Keratinocyte (primary cell): Measurements from ENCODE around the gene DGKD.

ENCODE experiments used
- EZH2 ChIP-seq: IDR thresholded peaks from one replicate; pipeline ENCODE4 v1.6.1; 2012; ENCODE audit warnings: inconsistent platforms, mild to moderate bottlenecking, low read length, moderate library complexity
- TF ChIP-seq, protein P1 (sequence below), 3 experiments: IDR thresholded peaks in 1 of 3; conservative IDR thresholded peaks in 1 of 3; optimal IDR thresholded peaks in 1 of 3; 2 replicates in 2 of 3; 3 replicates in 1 of 3; pipeline versions ENCODE3 to v1.5.1; 2011; ENCODE audit warnings: low read length in 3 of 3, mild to moderate bottlenecking in 3 of 3, moderate library complexity in 2 of 3, control low read depth in 1 of 3, inconsistent platforms in 1 of 3; ENCODE audit not compliant: insufficient read depth in 2 of 3; ENCODE audit errors: extremely low read depth in 1 of 3

- TF ChIP-seq, protein P1, sequence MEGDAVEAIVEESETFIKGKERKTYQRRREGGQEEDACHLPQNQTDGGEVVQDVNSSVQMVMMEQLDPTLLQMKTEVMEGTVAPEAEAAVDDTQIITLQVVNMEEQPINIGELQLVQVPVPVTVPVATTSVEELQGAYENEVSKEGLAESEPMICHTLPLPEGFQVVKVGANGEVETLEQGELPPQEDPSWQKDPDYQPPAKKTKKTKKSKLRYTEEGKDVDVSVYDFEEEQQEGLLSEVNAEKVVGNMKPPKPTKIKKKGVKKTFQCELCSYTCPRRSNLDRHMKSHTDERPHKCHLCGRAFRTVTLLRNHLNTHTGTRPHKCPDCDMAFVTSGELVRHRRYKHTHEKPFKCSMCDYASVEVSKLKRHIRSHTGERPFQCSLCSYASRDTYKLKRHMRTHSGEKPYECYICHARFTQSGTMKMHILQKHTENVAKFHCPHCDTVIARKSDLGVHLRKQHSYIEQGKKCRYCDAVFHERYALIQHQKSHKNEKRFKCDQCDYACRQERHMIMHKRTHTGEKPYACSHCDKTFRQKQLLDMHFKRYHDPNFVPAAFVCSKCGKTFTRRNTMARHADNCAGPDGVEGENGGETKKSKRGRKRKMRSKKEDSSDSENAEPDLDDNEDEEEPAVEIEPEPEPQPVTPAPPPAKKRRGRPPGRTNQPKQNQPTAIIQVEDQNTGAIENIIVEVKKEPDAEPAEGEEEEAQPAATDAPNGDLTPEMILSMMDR (optimal IDR thresholded peaks at IDR 0.05 in 1 of 3, IDR thresholded peaks at IDR 0.05 in 1 of 3, conservative IDR thresholded peaks at IDR 0.05 in 1 of 3; ENCODE audit: extremely low read depth in 1 of 3, insufficient read depth in 2 of 3, low read length in 3 of 3) = no peak
- no peak for TF ChIP-seq EZH2
Observed at GRCh38 chr2:233421091-233421816, 67.0 kb downstream of the DGKD start.
